GM21528 (cell line): ENCODE data around the gene VEZF1.
"Not testable (repeated sequence)": the region's sequence is repeated elsewhere in the genome, so short reads cannot be mapped to it uniquely, and the experiment has no call there.

Experiments used
- ATAC-seq: cut with Tn5 transposase; IDR thresholded peaks from one replicate; pipeline ENCODE4 v1.9.1; 2021; ENCODE audit warnings: mild to moderate bottlenecking, moderate library complexity; ENCODE audit not compliant: unreplicated experiment, low FRiP score

The VEZF1 gene

GRCh38 chr17:57976594-57976993, 11.5 kb downstream of the VEZF1 start:
- ATAC-seq, result no peak

GRCh38 chr17:57975044-57975443, 13.0 kb downstream of the VEZF1 start:
- no peak for ATAC-seq

GRCh38 chr17:57974053-57974824, 13.8 kb downstream of the VEZF1 start:
- ATAC-seq, result not testable (repeated sequence)

- ATAC-seq, result no peak
Measured at GRCh38 chr17:57972151-57972550, 15.9 kb downstream of the VEZF1 start.

GRCh38 chr17:57971572-57971971, 16.5 kb downstream of the VEZF1 start:
- no peak for ATAC-seq

GRCh38 chr17:57970710-57971109, 17.3 kb downstream of the VEZF1 start:
- no peak for ATAC-seq

- no peak for ATAC-seq
Measured at GRCh38 chr17:57968456-57968855, 19.6 kb downstream of the VEZF1 start.

GRCh38 chr17:57966875-57967274, 21.2 kb downstream of the VEZF1 start:
- ATAC-seq, result no peak

- ATAC-seq, result no peak
Measured at GRCh38 chr17:57966246-57966645, 21.8 kb downstream of the VEZF1 start.

GRCh38 chr17:57965521-57966160, 22.4 kb downstream of the VEZF1 start:
- ATAC-seq, result no peak

GRCh38 chr17:57963149-57963511, 24.9 kb downstream of the VEZF1 start:
- no peak for ATAC-seq

GRCh38 chr17:57962279-57963148, 25.5 kb downstream of the VEZF1 start:
- ATAC-seq, result no peak

- no peak for ATAC-seq
Measured at GRCh38 chr17:57959929-57960328, 28.1 kb downstream of the VEZF1 start.

- ATAC-seq, result not testable (repeated sequence)
Measured at GRCh38 chr17:57958391-57958790, 29.7 kb downstream of the VEZF1 start.

GRCh38 chr17:57957886-57958285, 30.2 kb downstream of the VEZF1 start:
- ATAC-seq, result no peak

GRCh38 chr17:57957120-57957850, 30.8 kb downstream of the VEZF1 start:
- no peak for ATAC-seq

- peak; percentile 61 for ATAC-seq
Measured at GRCh38 chr17:57956291-57957119, 31.5 kb downstream of the VEZF1 start.

GRCh38 chr17:57955183-57955931, 32.7 kb downstream of the VEZF1 start, which contains the start of gene CUEDC1:
Gene CUEDC1 (minus strand): TSS chr17:57955412. CDS start chr17:57885564, 69,848 bp downstream.
- ATAC-seq, result no peak
